Prostate gland (tissue), 2 donors: ENCODE data around the gene RSAD2. TPM values are rescaled to one million over a fixed set of nuclear protein-coding genes. Genes with fewer than 3 reads are reported as not detected.

Experiments
- DNase-seq: peaks from one replicate; pipeline ENCODE4 v3.0.0-alpha.2; 2019; ENCODE audit warnings: low spot score
- H3K27ac ChIP-seq, 2 donors: fragments of 200-600 bp; sonication (generic); 2 replicates each; pipeline ENCODE4 v1.5.1; 2017 to 2019
- H3K27me3 ChIP-seq: fragments of 200-600 bp; sonication (generic); replicated peaks from 2 replicates; pipeline ENCODE4 v1.5.1; 2019; ENCODE audit not compliant: insufficient read depth
- H3K36me3 ChIP-seq, 2 donors: fragments of 200-600 bp; sonication (generic); 1 replicate in 1 of 2; 2 replicates in 1 of 2; pipeline versions ENCODE4 v1.5.1 to v1.8.1; 2017 to 2019
- H3K4me1 ChIP-seq: fragments of 200-600 bp; sonication (generic); replicated peaks from 2 replicates; pipeline ENCODE4 v1.5.1; 2019
- H3K4me3 ChIP-seq, 2 donors: fragments of 200-600 bp; sonication (generic); 2 replicates each; pipeline ENCODE4 v1.5.1; 2017 to 2019
- H3K9me3 ChIP-seq: fragments of 200-600 bp; sonication (generic); 2 replicates; pipeline ENCODE4 v1.5.1; 2017
- POLR2A ChIP-seq: fragments of 450-650 bp; IDR thresholded peaks from one replicate; pipeline ENCODE4 v1.6.1; 2016; ENCODE audit warnings: antibody characterized with exemption, mild to moderate bottlenecking
- POLR2AphosphoS5 ChIP-seq: sonication (generic); formaldehyde crosslinking; IDR thresholded peaks from one replicate; pipeline ENCODE4 v1.6.1; 2017; ENCODE audit warnings: antibody characterized with exemption
- WGBS: methylation state at CpG from one replicate; pipeline ENCODE4 v1.1.5; 2018; 5-methylcytosine and 5-hydroxymethylcytosine counted together
- intact Hi-C: fragments of 100-400 bp; cut with DNase I; formaldehyde crosslinking; loops from one replicate; pipeline ENCODE4 v1.14.2; 2022
- total RNA-seq, 2 donors: library from RNA; depleted of rRNA; stranded (reverse); fragments of >200 nt; gene quantifications; one replicate each; pipeline ENCODE4 v1.1.0, GENCODE V29; 2016
- TF ChIP-seq, protein P1 (sequence below), 4 experiments: fragments of 200-600 bp in 2 of 4; fragments of 450-650 bp in 2 of 4; sonication (generic) in 2 of 4; IDR thresholded peaks; 1 replicate in 3 of 4; 2 replicates in 1 of 4; pipeline ENCODE4 v1.5.1; 2016 to 2019; ENCODE audit warnings: antibody characterized with exemption in 4 of 4, mild to moderate bottlenecking in 2 of 4, moderate library complexity in 2 of 4

Gene RSAD2
- total RNA-seq, 2 donors from 2014 or later: 3.3 to 8.3 TPM

DNA sequence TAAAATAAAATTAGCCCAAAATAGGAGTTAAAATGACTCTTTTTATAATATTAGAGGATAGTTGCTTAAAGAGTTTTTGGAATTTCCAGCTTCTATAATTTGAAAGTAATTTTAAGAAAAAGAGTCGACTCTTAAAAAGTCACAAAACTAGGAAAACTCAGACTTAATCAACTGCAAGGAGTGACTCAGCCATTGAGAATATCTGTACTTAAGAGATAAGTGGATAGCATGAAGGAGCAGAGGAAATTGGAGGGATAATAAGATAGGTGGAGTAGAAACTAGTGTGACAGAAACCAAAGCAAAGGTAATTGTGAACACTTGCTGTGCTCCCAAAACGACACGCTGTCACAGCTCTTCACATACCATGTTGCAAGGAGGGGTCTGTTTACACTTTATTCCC, 8.4 kb downstream of the RSAD2 start:
- Histone ChIP-seq H3K27me3 (no peaks in the 10 kb centered on the region), H3K4me3 (no peak overlapping the region), H3K4me1 (no peaks in the 10 kb centered on the region), H3K9me3 (no peaks in the 10 kb centered on the region), H3K27ac (no peak overlapping the region), H3K36me3 (no peaks in the 10 kb centered on the region)
- 83% methylated on average over 3 of the region's 3 CpGs for WGBS
- intact Hi-C loops: no loop called here
- no peak for DNase-seq
- no peak for TF ChIP-seq POLR2AphosphoS5
- TF ChIP-seq POLR2A: no peak
- TF ChIP-seq, protein P1, sequence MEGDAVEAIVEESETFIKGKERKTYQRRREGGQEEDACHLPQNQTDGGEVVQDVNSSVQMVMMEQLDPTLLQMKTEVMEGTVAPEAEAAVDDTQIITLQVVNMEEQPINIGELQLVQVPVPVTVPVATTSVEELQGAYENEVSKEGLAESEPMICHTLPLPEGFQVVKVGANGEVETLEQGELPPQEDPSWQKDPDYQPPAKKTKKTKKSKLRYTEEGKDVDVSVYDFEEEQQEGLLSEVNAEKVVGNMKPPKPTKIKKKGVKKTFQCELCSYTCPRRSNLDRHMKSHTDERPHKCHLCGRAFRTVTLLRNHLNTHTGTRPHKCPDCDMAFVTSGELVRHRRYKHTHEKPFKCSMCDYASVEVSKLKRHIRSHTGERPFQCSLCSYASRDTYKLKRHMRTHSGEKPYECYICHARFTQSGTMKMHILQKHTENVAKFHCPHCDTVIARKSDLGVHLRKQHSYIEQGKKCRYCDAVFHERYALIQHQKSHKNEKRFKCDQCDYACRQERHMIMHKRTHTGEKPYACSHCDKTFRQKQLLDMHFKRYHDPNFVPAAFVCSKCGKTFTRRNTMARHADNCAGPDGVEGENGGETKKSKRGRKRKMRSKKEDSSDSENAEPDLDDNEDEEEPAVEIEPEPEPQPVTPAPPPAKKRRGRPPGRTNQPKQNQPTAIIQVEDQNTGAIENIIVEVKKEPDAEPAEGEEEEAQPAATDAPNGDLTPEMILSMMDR (IDR thresholded peaks at IDR 0.05): no peak

DNA sequence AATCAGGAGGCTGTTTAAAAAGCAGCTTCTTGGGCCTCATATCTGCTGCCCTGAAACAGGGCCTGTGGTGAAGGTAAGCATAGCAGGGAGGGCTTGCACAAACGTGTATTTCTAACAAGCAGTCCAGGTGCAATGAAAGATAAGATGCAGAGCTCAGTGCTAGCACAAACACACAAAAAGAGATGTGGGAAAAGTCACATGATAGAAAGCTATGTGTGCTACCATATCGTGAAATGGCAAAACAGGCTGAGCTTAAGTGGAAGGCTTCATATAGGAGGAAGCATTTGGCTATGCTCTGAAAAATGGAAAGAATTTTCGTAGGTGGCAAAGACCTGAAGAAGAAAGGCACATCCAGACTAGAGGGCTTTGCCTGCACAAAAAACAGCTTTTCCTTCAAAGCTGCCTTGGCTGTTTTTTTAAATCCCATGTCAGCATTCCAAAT, 10.2 kb downstream of the RSAD2 start:
- H3K9me3 ChIP-seq: no peaks in the 10 kb centered on the region
- no peak overlapping the region for H3K4me3 ChIP-seq
- no peaks in the 10 kb centered on the region for H3K27me3 ChIP-seq
- no peak overlapping the region for H3K27ac ChIP-seq
- intact Hi-C loops: no loop called here
- WGBS: 68% methylated on average over 3 of the region's 3 CpGs
- H3K36me3 ChIP-seq: no peaks in the 10 kb centered on the region
- H3K4me1 ChIP-seq: no peaks in the 10 kb centered on the region
- no peak for DNase-seq
- TF ChIP-seq POLR2AphosphoS5 (no peak), POLR2A (no peak)
- TF ChIP-seq, protein P1 (IDR thresholded peaks at IDR 0.05): no peak

DNA sequence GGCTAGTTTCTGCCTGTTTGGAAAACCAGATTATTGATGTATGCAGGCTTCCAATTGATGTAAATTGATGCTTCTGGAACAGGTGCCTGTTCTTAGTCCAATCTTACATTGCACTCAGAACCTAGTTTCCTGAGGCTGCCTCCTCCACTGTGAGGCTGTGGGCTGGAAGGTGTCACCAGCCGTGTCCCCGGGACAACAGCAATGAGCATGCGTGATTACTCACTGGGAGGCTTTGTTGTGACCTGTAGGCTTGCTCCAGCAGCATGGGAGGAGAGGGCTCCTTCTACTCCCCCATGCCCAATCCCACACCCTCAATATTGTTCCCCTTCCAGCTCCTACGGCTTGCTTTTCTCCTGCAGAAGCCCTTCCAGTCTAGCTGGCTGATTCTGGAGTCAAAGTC, 11.1 kb downstream of the RSAD2 start:
- no peaks in the 10 kb centered on the region for H3K4me1 ChIP-seq
- no peak for DNase-seq
- no peaks in the 10 kb centered on the region for H3K36me3 ChIP-seq
- WGBS: 93% methylated on average over 4 of the region's 4 CpGs
- intact Hi-C loops: no loop called here
- TF ChIP-seq POLR2AphosphoS5 (no peak), POLR2A (no peak)
- TF ChIP-seq, protein P1 (IDR thresholded peaks at IDR 0.05): no peak
- H3K27ac ChIP-seq: no peak overlapping the region
- no peaks in the 10 kb centered on the region for H3K27me3 ChIP-seq
- H3K4me3 ChIP-seq: no peak overlapping the region
- H3K9me3 ChIP-seq: no peaks in the 10 kb centered on the region

DNA sequence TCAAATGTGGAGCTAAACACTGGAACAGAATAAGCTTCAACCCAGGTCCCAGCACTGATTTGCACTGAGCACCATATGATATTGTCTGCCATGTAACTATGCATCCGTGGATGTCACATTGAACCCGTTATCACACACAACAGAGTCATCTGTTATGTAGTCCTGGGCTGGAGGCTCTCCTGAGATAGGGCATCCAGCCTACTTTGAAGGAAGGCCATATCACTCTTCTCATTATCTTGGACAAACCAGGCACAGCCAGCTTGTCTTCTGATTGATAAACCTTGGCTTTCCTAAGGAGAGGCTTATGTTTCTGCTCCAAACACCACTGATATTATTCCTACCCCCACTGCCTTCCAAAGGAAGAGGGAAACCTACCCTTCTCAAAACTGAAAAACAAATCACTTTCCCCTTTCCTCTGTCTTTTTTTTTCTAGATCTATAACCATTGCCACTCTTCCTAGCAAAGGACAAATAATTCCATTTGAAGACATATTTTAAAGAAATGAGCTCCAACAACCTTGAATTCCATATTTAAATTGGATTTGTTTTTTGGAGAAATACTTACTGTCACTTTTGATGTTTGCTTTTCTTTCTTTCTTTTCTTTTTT, 16.4 kb downstream of the RSAD2 start:
- no peaks in the 10 kb centered on the region for H3K4me1 ChIP-seq
- intact Hi-C loops: no loop called here
- TF ChIP-seq POLR2A (no peak), POLR2AphosphoS5 (no peak)
- TF ChIP-seq, protein P1 (IDR thresholded peaks at IDR 0.05): no peak
- no peak for DNase-seq
- no peak overlapping the region for H3K4me3 ChIP-seq
- H3K9me3 ChIP-seq: no peaks in the 10 kb centered on the region
- H3K27me3 ChIP-seq: no peaks in the 10 kb centered on the region
- 88% methylated on average over 2 of the region's 2 CpGs for WGBS
- H3K36me3 ChIP-seq: no peaks in the 10 kb centered on the region
- H3K27ac ChIP-seq: no peak overlapping the region
